NCI-H1417 treated with DMSO at 0.1 percent for 48 hours (cell line): ENCODE measurements around the gene PHIP.
"Not testable (repeated sequence)": the region's sequence is repeated elsewhere in the genome, so short reads cannot be mapped to it uniquely, and the experiment has no call there.

Experiments used
- DNase-seq: peaks from one replicate; lab custom pipeline; 2025; lab: John Stamatoyannopoulos, UW

Gene PHIP

DNA sequence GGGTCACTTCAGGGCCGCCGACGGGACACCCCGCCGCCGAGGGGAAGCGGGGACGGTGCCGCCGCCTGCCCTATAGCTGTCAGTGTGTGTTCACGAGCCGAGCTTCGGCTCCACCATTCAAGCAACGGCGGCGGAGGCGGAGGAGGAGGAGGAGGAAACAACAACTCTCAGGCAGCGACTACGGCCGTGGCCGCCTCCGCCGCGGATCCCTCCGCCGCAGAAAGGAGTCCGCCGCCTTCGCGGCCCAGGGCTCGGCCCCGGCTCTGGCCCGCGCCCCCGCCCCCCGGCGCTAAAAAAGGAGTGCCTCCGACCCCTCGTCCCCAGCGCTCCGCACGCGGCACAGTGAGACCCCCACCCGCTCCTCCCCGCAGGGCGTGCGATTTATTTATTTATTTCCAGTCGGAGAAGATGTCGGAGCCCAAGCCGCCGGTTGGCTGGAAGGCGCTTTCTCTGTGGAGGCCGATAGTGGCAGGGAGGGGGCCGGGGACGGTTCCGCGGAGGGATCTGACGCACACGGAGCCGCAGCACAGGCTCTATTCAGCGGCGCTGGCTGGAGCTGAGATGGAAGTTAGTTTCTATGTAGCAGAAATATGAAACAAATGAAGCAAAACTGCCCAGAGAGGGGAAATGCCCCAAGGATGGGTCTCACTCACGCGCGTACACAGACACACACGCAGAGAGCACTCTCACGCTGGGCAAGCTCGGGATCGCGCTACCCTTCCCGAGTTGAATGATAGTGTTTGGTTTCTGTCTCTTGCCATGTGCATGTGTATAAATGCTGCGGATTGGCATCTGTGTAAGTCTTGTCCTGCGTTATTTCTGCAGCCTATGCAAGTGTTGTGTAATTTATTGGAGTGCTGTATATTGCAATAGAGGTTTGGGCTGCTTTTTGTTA is at the start of gene PHIP:
Gene PHIP, minus strand, starts transcription at position 180 of the 895 bp plus-strand sequence. CDS start 186 bp downstream, outside the sequence.
- DNase-seq, result peak; percentile 72

DNA sequence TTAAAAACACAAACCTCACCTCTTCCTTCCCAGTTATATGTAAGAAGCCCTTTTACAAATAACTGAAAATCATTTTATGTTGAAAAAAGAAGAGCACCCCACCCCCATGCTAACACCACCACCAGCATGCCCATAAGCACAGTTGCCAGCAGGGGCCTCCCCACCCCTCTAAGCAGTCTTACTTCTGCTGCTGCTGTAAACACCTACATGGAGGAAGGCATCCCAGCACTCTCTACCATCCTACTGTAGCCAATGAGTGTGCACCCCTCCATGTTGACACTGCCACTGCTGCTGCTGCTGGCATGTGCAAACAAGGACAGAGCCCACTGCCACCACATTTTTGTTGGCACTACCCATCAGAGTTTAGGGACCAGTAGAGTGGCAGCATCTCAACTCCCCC is 49.6 kb upstream of the PHIP start:
- no peak for DNase-seq

DNA sequence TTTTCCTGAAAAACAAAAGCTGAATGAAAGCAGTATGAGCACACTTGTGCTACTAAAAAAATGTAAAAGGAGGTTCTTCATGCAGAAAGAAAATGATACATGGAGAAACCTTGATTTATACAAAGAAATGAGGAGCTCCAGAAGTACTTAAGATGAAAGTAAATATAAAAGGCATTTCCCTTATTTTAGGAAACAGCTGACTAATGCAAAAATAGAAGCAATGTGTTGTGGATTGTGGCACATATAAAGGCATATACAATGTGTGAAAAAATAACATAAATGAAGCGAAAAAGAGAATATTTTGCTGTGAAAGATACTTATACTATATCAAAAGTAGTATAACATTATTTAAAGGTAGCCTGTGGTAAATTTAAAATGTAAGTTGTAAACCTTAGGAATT is 41.2 kb upstream of the PHIP start:
- DNase-seq, result no peak

DNA sequence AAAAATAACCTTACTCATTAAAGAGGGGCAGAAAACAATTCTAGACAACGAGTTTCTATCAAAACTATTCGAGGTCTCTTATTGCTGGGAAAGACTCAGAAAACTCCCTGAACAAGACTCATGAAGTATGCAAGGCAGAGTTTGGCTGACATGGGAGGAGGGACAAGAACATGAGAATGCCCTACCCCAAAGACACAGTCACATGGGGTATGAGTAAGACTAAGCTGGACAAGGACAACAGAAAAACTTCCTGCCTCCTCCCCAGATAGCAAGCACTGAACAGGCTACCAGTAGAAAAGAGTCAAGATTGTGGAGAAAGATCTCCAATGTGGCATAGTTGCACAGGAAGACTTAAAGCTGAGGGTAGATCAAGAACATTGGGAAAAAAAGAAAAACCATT is 39.7 kb upstream of the PHIP start:
- no peak for DNase-seq

DNA sequence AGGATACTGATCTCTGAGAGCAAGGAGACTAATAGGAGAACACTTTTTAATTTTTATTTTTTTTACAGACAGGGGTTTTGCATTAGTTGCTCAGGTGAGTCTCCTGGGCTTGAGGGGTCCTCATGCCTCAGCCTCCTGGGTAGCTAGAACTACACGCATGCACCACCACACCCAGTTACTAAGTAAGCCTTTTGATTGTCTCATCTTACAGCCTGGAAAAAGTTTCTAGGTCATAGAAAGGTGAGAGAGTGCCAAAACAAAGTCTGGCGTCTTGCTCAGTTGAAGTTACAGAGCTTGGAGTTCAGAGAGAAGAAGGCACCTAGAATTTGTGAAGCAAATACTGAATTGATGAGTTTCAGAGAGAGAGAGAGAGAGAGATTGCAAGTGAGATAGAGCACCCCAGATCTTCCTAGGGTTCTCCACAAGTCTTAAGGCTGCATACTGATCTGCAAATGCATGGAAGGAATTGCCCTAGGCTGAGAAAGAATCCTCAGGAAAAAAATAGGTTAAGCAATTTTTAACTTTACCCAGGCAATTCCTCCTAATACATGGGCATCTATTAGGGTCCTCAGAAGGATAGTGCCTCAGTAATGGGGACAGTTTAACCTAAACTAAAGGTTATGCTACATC is 37.6 kb upstream of the PHIP start:
- no peak for DNase-seq

DNA sequence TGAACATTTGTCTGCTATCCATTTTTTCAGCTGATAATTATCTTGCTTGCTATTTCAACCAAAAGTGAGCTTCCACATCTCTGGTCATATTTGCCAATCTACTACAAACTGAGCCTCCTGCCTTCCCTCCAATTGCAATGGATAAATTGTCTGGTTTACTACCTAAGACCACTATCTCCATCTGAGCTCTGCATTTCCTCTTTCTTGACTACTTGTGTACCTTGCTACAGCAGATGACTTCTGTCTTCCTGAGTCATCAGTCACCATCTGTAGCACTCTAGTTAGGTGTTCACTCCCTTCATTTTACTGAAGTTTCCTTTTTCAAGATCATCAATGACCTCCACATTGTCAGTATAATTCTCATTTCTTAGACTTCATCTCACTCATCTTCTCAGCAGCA is 33.5 kb upstream of the PHIP start:
- DNase-seq, result no peak

DNA sequence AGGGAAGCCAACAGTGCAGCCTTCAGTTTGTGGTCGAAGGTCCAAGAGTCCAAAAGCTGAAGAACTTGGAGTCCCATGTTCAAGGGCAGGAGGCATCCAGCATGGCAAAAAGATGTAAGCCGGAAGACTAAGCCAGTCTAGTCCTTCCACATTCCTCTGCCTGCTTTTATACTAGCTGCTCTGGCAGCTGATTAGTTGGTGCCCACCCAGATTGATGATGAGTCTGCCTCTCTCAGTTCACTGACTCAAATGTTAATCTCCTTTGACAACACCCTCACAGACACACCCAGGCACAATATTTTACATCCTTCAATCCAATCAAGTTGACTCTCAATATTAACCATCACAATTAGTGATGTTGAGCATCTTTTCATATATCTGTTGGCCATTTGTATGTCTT is 23.1 kb upstream of the PHIP start:
- DNase-seq, result no peak

DNA sequence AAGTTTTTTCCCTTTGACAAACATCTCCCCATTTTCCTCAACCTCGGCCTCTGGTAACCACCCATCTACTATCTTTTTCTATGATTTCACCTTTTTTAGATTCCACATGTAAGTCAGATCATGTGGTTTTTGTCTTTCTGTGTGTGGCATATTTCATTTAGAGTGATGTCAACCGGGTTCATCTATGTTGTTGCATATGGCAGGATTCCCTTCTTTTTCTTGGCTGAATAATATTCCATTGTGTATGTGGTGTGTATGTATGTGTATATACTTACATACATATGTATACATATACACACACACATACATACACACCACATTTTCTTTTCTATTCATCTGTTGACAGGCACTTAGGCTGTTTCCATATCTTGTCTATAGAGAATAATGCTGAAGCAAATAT is 22.2 kb upstream of the PHIP start:
- DNase-seq, result no peak

DNA sequence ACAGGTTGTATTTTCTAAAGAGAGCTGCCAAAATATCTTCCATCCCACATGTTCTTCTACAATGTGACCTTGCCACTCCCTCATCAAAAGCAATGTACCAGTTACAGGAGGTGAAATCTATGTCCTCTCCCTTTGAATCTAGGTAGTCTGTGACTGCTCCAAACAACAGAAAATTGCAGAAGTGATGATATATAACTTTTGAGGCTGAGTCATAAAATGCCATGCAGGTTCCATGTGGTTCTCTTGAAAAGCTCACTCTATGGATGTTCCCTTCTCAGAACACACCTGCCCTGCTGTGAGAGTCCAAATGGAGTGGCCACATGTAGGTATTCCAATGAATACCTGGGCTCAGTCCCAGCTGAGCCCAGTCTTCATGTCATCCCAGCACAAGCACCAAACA is 16.9 kb upstream of the PHIP start:
- DNase-seq, result no peak

DNA sequence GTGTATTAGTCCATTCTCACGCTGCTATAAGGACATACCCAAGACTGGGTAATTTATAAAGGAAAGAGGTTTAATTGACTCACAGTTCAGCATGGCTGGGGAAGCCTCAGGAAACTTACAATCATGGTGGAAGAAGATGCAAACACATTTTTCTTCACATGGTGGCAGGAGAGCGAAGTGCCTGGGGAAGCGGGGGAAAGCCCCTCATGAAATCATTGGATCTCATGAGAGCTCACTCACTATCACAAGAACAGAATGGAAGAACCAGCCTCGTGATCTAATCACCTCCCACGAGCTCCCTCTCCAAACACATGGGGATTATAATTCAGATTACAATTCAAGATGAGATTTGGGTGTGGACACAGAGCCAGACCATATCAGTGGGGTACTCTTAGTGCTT is 13.7 kb upstream of the PHIP start:
- DNase-seq, result not testable (repeated sequence)

DNA sequence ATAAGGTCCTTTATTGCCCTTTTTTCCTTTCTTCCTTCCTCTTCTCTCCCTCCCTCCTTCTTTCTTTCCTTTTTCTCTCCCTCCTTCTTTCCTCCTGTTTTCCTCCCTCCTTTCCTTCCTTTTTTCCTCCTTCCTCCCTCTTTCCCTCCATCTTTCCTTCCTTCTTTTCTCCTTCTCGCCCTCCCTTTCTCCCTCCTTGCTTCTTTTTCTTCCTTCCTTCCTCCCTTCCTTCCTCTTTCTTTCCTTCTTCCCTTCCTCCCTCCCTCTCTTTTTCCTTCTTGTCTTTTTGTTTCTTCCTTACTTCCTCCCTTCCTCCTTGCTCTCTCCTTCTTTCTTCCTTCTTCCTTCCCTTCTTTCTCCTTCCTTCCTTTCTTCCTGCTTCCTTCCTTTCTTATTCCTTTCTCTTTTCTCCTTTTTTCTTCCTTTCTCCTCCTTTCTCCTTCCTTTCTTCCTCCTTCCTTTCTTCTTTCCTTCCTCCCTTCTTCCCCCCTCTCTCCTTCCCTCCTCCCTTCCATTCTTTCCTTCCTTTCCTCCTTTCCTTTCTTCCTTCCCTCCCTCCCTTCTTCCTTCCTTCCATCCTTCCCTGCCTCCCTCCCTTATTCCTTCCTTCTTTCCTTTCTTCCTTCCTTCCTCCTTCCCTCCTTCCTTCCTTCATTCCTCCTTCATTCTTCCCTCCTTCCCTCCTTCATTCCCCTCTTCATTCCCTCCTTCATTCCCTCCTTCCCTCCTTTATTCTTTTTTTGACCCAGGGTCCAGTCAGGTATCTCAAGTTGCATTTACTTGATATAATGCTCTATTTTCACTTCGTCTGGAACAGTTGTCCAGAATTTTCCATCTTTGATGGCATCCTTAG is 11.7 kb upstream of the PHIP start:
- no peak for DNase-seq

DNA sequence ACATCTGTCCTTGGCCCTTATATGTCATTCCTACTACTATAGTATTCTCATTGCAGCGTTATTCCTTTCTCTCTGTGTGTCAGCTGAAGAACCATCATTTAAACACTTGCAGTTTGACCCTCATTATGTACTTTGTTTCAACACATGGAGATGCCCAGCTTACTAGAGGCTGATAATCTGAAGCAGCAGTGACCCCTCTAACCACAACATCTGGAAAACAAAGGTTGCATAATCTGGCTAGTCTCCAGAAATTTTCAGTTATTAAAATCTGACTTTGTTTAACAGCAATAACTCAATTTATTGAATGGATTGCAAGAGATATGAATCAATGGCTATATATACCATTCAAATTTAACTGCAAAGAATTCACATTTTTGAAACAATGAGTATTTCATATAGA is 6.6 kb upstream of the PHIP start:
- no peak for DNase-seq

DNA sequence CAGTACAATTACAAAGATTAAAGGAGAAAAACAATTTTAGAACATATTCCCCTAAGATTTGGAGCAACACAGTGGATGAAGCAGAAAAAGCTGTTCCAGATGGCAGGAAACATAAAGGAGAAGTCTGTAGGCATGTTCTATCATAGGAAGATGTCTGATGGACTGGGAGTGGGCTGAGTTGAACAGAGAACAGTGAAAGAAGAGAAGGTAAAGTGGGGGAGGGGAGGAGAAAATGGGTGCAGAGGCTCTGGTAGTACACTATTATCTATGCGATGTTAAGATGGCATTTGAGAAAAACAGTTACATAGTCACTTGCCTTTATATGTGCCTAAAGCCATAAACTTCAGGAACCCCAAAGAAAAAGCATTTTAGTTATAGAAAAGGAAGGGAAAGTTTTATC is 4.2 kb upstream of the PHIP start:
- DNase-seq, result no peak

DNA sequence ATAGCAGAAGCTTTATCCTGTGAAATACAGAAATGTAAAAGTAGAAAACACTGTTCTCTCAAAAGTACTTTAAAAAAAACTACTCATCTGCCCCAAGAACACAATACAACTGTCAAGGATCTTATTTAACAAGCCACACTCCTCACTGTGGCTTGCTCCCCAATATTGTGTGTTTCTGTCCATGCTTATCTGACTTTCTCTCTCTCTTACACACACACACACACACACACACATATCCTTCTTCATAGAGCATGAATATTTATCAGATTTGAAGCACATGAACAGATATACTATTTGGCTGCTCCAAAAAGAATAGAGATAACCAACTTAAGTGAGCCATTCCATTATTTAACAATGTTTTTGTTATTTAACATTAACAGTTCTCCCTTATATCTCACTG is 3.6 kb upstream of the PHIP start:
- no peak for DNase-seq

DNA sequence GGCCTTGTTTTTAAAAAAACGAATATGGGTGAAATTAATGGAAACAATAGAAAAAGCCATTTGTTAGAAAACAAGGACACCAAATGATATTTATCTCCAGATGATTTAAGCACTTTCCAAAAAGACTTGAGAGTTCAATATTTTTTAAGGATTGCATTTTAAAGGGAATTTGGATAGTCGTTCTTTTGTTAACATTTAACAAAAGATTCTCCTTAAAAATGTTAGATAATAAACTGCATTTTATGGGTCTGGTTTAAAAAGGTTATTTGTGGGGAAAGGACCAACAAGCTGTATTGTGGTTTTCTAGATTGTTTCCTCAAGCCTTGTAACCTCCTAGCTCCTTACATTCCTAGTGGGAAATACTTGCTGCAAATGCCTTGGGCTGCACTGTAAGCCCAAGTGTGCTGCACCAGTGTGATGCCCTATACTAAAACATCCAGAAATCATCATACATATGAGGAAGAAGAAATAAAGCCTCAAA is 1.5 kb upstream of the PHIP start:
- DNase-seq, result no peak

DNA sequence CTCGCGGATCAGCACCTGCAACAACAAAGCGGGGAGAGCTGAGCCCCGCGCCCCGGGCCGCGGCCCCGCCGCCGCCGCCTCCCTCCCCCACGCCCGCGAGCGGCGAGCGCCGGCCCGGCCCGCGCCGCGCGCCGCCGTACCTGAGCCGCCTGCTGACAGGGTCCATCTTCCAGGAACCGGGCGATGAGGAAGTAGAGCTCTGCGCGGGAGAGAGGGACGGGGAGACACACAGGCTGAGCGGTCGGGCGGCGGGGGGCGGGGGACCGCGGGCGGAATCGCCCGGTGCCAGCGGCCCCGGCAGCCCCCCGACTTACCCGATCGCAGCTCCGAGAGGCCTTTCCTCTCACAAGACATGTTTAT is 359 bp downstream of the PHIP start:
- no peak for DNase-seq

DNA sequence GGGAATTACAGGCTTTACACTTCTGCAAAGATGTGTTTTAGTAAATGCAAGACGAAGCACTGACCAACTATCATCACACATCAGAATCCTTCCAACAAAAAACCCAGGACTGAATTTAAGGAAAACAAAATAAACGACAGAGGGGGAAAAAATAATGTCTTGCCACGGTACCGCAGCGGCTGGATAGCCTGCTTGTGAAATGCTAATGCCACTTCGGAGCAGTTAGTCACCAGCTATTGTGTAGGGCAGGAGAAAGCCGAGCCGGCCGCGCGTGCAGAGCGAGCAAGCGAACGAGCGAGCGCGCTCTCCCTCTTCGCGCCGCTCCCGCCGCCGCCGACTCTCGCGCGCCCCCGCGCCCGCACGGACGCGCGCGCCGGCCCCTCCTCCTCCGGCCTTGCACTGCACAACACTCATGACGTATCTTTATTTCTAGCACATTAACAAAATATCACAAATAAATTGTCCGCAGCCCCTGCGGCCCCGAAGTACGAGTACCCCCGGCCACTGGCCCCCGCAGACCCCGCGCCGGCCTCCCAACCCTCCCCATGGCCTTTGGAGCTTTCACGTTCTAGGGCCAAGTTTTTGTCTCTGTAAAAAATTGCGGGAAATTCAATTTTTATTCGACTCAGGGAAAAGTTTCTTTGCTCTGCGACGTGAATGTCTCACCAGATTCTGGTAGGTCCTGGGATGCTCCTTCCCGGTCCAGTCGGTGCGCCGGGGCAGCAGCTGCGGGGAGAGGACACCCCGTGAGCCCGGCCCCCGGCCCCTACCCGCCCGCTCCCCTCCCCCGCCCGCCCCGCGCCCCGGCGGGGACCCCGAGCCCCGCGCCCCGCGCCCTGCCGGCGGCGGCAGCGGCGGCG is 1.0 kb downstream of the PHIP start:
- DNase-seq, result peak; percentile 28

DNA sequence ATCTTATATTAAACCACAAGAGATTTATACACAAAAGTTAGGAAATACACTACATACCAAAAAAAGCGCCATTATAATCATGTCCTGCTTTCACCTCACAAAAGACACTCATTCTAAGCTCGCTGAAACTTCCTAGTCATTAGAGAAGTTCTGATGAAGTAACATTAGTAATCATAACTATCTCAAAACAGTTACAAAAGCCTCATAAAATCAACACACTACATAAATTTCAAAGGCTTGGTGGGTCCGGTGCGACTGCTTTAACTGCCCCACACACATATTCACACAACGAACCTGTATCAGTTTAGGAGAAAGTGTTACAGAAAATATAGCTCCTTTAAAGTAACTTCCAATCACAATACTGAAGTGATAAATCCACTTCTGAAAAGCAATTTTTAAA is 1.9 kb downstream of the PHIP start:
- no peak for DNase-seq

DNA sequence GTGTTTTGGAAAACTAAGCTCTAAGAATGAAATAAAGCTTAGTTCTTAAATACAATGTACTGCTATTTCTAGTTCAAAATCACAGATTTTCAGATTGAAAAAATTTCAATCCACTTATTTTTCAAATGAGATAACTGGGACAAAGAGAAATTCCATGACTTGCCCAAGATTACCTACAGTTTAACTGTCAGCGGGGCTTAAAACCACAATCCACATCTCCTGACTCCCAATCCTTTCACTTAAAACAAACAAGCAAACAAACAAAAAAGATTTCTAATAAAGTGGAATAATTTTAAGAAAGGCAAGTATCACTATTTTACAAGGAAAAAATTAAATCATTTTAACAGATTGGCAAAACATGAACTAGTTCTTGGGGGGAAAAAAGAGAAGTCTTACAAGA is 4.2 kb downstream of the PHIP start:
- DNase-seq, result no peak

DNA sequence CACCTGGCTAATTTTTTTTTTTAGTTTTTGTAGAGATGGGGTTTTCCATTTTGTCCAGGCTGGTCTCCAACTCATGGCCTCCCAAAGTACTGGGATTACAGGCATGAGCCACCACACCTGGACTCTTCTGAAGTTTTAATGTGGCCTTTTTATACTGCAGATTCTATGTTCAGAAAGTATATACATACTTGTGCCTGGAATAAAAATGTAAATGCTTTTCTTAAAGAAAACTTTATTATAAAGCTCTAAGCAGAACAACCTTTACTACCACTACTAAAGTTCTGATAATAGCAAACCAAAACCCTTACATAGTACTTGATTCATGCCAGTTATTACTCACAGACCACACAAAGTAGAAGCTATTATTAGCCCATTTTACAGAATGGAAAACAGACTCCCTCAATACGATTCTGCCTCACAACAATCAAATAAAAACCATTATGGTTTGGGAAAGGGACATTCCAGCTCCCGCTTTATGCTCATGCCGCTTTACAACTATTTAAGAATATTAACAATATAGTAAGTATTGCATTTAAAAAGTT is 5.3 kb downstream of the PHIP start:
- DNase-seq, result no peak

DNA sequence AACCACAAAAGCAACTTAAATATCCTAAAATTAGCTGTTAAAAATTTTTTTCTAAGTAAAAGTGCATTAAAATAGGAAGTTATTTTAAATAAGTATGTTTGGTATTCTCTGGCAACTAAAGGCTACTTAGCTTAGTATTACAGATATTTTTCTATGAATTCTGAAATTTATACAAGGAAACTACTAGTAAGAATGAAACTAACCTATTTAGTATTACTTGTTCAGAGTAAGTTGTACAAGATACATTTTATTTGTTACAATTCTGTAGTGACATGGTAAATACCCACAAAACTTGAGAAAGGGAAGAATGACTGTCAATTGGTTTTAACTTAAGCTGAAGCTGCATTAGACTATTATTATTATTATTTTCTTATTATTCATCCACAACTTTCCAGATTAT is 6.5 kb downstream of the PHIP start:
- DNase-seq, result no peak
